Spleen (tissue), 7 donors: Measurements from ENCODE around the gene ASPDH.

ENCODE experiments used
- CTCF ChIP-seq, 11 experiments: fragments of 200-600 bp in 7 of 11; fragments of 450-650 bp in 4 of 11; sonication (generic) in 4 of 11; IDR thresholded peaks in 8 of 11; conservative IDR thresholded peaks in 3 of 11; 1 replicate in 7 of 11; 2 replicates in 4 of 11; pipeline versions ENCODE4 v1.4.0 to v1.8.0; 2016 to 2021; ENCODE audit warnings: antibody characterized with exemption in 11 of 11, inconsistent platforms in 4 of 11, mild to moderate bottlenecking in 1 of 11
- POLR2A ChIP-seq, 3 donors: fragments of 450-650 bp; IDR thresholded peaks; one replicate each; pipeline ENCODE4 v1.5.1; 2017; ENCODE audit warnings: antibody characterized with exemption in 3 of 3, mild to moderate bottlenecking in 1 of 3
- donor health status: DM: no; HTN: no; CAD: no; lungs with moderate emphysema.
- donor health status: DM: no; HTN: no; CAD: no.
- donor health status: DM: no; HTN: no; CAD: no.

GRCh38 chr19:50506700-50507099 lies 7.0 kb downstream of the ASPDH start:
- no peak for TF ChIP-seq CTCF (IDR thresholded peaks at IDR 0.05 in 8 of 11, conservative IDR thresholded peaks at IDR 0.05 in 3 of 11)
- TF ChIP-seq POLR2A (IDR thresholded peaks at IDR 0.05), result no peak
